OCI-LY7 (cell line): ENCODE data around the gene COL5A1.

ENCODE experiments used
- EZH2phosphoT487 ChIP-seq: fragments of 200-600 bp; sonication (generic); IDR thresholded peaks from 2 replicates; pipeline ENCODE4 v1.6.1; 2018; ENCODE audit warnings: low read depth, borderline replicate concordance, mild to moderate bottlenecking, mixed run types, antibody characterized with exemption, low read length, moderate library complexity, mixed read lengths
- TF ChIP-seq, protein P1 (sequence below): fragments of 200-600 bp; sonication (generic); conservative IDR thresholded peaks from 2 replicates; pipeline ENCODE4 v1.5.1; 2014; ENCODE audit warnings: mild to moderate bottlenecking, antibody characterized with exemption, low read length, moderate library complexity, mixed read lengths

- TF ChIP-seq, protein P1, sequence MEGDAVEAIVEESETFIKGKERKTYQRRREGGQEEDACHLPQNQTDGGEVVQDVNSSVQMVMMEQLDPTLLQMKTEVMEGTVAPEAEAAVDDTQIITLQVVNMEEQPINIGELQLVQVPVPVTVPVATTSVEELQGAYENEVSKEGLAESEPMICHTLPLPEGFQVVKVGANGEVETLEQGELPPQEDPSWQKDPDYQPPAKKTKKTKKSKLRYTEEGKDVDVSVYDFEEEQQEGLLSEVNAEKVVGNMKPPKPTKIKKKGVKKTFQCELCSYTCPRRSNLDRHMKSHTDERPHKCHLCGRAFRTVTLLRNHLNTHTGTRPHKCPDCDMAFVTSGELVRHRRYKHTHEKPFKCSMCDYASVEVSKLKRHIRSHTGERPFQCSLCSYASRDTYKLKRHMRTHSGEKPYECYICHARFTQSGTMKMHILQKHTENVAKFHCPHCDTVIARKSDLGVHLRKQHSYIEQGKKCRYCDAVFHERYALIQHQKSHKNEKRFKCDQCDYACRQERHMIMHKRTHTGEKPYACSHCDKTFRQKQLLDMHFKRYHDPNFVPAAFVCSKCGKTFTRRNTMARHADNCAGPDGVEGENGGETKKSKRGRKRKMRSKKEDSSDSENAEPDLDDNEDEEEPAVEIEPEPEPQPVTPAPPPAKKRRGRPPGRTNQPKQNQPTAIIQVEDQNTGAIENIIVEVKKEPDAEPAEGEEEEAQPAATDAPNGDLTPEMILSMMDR, result no peak
- no peak for TF ChIP-seq EZH2phosphoT487
Measured at GRCh38 chr9:134726722-134727034, 85.1 kb downstream of the COL5A1 start.
